HepG2 (cell line): ENCODE results near the gene TBXA2R. TPM values are rescaled to one million over a fixed set of nuclear protein-coding genes. Genes with fewer than 3 reads are reported as not detected.

Experiments
- ARID3A ChIP-seq: IDR thresholded peaks from 2 replicates; pipeline ENCODE4 v1.6.1; 2012; ENCODE audit warnings: low read depth, low read length, improper control_type of control experiment
- HOXA3 ChIP-seq: sonication (generic); formaldehyde crosslinking; IDR thresholded peaks from 2 replicates; pipeline ENCODE4 v1.5.0; 2020; ENCODE audit warnings: missing genetic modification reagents
- IRF9 ChIP-seq: sonication (generic); formaldehyde crosslinking; IDR thresholded peaks from 2 replicates; pipeline ENCODE4 v1.8.0; 2022; ENCODE audit warnings: missing genetic modification reagents, mild to moderate bottlenecking, borderline replicate concordance
- LBX2 ChIP-seq: sonication (generic); formaldehyde crosslinking; IDR thresholded peaks from 2 replicates; pipeline ENCODE4 v1.5.0; 2020; ENCODE audit warnings: missing genetic modification reagents, mild to moderate bottlenecking, borderline replicate concordance
- MBD4 ChIP-seq: IDR thresholded peaks from 2 replicates; pipeline ENCODE4 v1.6.1; 2012; ENCODE audit warnings: low read length, inconsistent platforms, borderline replicate concordance
- MEF2D ChIP-seq: sonication (generic); formaldehyde crosslinking; IDR thresholded peaks from 2 replicates; pipeline ENCODE4 v1.5.1; 2020; ENCODE audit warnings: mild to moderate bottlenecking, missing genetic modification reagents
- PAF1 ChIP-seq: IDR thresholded peaks from 2 replicates; pipeline ENCODE4 v1.6.1; 2016; ENCODE audit warnings: missing genetic modification reagents, missing compliant biosample characterization
- REL ChIP-seq: sonication (generic); formaldehyde crosslinking; conservative IDR thresholded peaks from 2 replicates; pipeline ENCODE4 v1.8.0; 2022; ENCODE audit warnings: mild to moderate bottlenecking, missing genetic modification reagents, moderate library complexity
- REPIN1 ChIP-seq: sonication (generic); formaldehyde crosslinking; IDR thresholded peaks from 2 replicates; pipeline ENCODE4 v1.8.0; 2022; ENCODE audit warnings: missing genetic modification reagents, low read depth, mild to moderate bottlenecking, borderline replicate concordance
- SRSF1 ChIP-seq: fragments of 200-400 bp; formaldehyde crosslinking; optimal IDR thresholded peaks from 2 replicates; pipeline ENCODE3; 2017; ENCODE audit warnings: mild to moderate bottlenecking, low read depth, low read length, moderate library complexity
- SRSF4 ChIP-seq: fragments of 200-400 bp; formaldehyde crosslinking; IDR thresholded peaks from one replicate; pipeline ENCODE4 v1.6.1; 2018; ENCODE audit warnings: mild to moderate bottlenecking, low read depth, low read length, moderate library complexity; ENCODE audit not compliant: poor library complexity, severe bottlenecking
- TBX3 ChIP-seq: fragments of 450-650 bp; IDR thresholded peaks from 2 replicates; pipeline ENCODE4 v1.6.1; 2017; ENCODE audit warnings: antibody characterized with exemption, mild to moderate bottlenecking, inconsistent platforms, borderline replicate concordance
- ZNF101 ChIP-seq: sonication (generic); formaldehyde crosslinking; IDR thresholded peaks from 2 replicates; pipeline ENCODE4 v1.4.0; 2020; ENCODE audit warnings: mild to moderate bottlenecking, low read depth, missing genetic modification reagents, borderline replicate concordance
- ZNF225 ChIP-seq: sonication (generic); formaldehyde crosslinking; IDR thresholded peaks from 2 replicates; pipeline ENCODE4 v1.4.0; 2020; ENCODE audit warnings: mild to moderate bottlenecking, missing genetic modification reagents
- ZNF253 ChIP-seq: sonication (generic); formaldehyde crosslinking; IDR thresholded peaks from 2 replicates; pipeline ENCODE4 v1.8.0; 2022; ENCODE audit warnings: mild to moderate bottlenecking, missing genetic modification reagents, borderline replicate concordance
- ZNF260 ChIP-seq: sonication (generic); formaldehyde crosslinking; IDR thresholded peaks from 2 replicates; pipeline ENCODE4 v1.4.0; 2020; ENCODE audit warnings: missing genetic modification reagents, low read depth, mild to moderate bottlenecking, borderline replicate concordance
- ZNF362 ChIP-seq: sonication (generic); formaldehyde crosslinking; IDR thresholded peaks from 2 replicates; pipeline ENCODE4 v1.4.0; 2020; ENCODE audit warnings: missing genetic modification reagents, mild to moderate bottlenecking, borderline replicate concordance
- ZNF484 ChIP-seq: sonication (generic); formaldehyde crosslinking; IDR thresholded peaks from 2 replicates; pipeline ENCODE4 v1.5.1; 2020; ENCODE audit warnings: mild to moderate bottlenecking, low read depth, missing genetic modification reagents, borderline replicate concordance
- ZNF552 ChIP-seq: sonication (generic); formaldehyde crosslinking; IDR thresholded peaks from 2 replicates; pipeline ENCODE4 v1.9.0; 2022; ENCODE audit warnings: missing genetic modification reagents, mild to moderate bottlenecking, borderline replicate concordance
- ZNF670 ChIP-seq: sonication (generic); formaldehyde crosslinking; IDR thresholded peaks from 2 replicates; pipeline ENCODE4 v1.8.0; 2022; ENCODE audit warnings: mild to moderate bottlenecking, missing genetic modification reagents, borderline replicate concordance
- ZNF740 ChIP-seq: sonication (generic); formaldehyde crosslinking; IDR thresholded peaks from 2 replicates; pipeline ENCODE4 v1.4.0; 2020; ENCODE audit warnings: missing genetic modification reagents
- ZNF766 ChIP-seq: sonication (generic); formaldehyde crosslinking; IDR thresholded peaks from 2 replicates; pipeline ENCODE4 v1.5.0; 2020; ENCODE audit warnings: missing genetic modification reagents, borderline replicate concordance
- polyA plus RNA-seq, 8 experiments: library from polyadenylated mRNA; depleted of rRNA in 3 of 8; stranded (reverse) in 7 of 8; unstranded in 1 of 8; fragments of >200 nt; fragmentation: Illumina TruSeq in 4 of 8; extraction: Trizol in 4 of 8; gene quantifications; 2 replicates each; pipeline versions ENCODE4 v1.2.1 to v1.2.3, GENCODE V29; 2011 to 2016; ENCODE audit warnings: low read depth in 4 of 8, missing spikeins in 1 of 8, mixed read lengths in 1 of 8; ENCODE audit not compliant: insufficient read depth in 1 of 8
- total RNA-seq, 5 experiments: library from RNA; depleted of rRNA; stranded (reverse); fragments of >200 nt; fragmentation: Illumina TruSeq; extraction: Trizol; gene quantifications; 2 replicates each; pipeline ENCODE4 v1.2.3, GENCODE V29; 2016; ENCODE audit warnings: low read depth in 1 of 5

The TBXA2R gene
- total and polyA plus RNA-seq, 2 of the 13 experiments (the other 11 are each of a cell fraction or from before 2014, with no cell fraction given), result 0.09 TPM; not detected in 1

- TF ChIP-seq ZNF260 (no peak), REPIN1 (CRISPR knock-in tag) (peak; percentile 25; the same call in 1 of the 2 replicates), ZNF253 (CRISPR knock-in tag) (no peak), ZNF552 (CRISPR knock-in tag) (peak; percentile 68; the same call in 1 of the 2 replicates), ZNF362 (CRISPR knock-in tag) (no peak), ZNF484 (no peak), MEF2D (CRISPR knock-in tag) (no peak), HOXA3 (CRISPR knock-in tag) (no peak; the same call in 1 of the 2 replicates), IRF9 (CRISPR knock-in tag) (no peak; the same call in 1 of the 2 replicates), ARID3A (no peak), SRSF1 (no peak), TBX3 (no peak), ZNF766 (CRISPR knock-in tag) (no peak; the same call in 1 of the 2 replicates), SRSF4 (no peak), ZNF740 (CRISPR knock-in tag) (no peak; the same call in 1 of the 2 replicates), ZNF225 (no peak), LBX2 (no peak), PAF1 (no peak), REL (CRISPR knock-in tag) (no peak), MBD4 (no peak), ZNF670 (CRISPR knock-in tag) (no peak), ZNF101 (CRISPR knock-in tag) (no peak)
Measured at GRCh38 chr19:3557461-3558248, 49.0 kb downstream of the TBXA2R start, which contains the start of gene MFSD12 (continued).
